H9 (cell line): ENCODE results near the gene ZNF638. TPM values are rescaled to one million over a fixed set of nuclear protein-coding genes. Genes with fewer than 3 reads are reported as not detected.

Experiments used
- DNase-seq: peaks from one replicate; pipeline ENCODE4 v3.0.0-alpha.2; 2017
- H2AFZ ChIP-seq: one replicate; pipeline ENCODE4 v1.6.1; 2013; ENCODE audit warnings: mild to moderate bottlenecking, low read length, control low read depth, moderate library complexity
- H2AK5ac ChIP-seq: 2 replicates; pipeline ENCODE4 v1.6.1; 2013; ENCODE audit warnings: low read length, control low read depth, mixed read lengths; ENCODE audit not compliant: insufficient read length
- H2BK120ac ChIP-seq: one replicate; pipeline ENCODE4 v1.6.1; 2013; ENCODE audit warnings: low read depth, mild to moderate bottlenecking, low read length, control low read depth, inconsistent platforms; ENCODE audit not compliant: poor library complexity, severe bottlenecking
- H2BK12ac ChIP-seq: 2 replicates; pipeline ENCODE4 v1.6.1; 2013; ENCODE audit warnings: low read length, control low read depth, mixed read lengths, low read depth; ENCODE audit not compliant: insufficient read length
- H2BK15ac ChIP-seq: 2 replicates; pipeline ENCODE4 v1.6.1; 2013; ENCODE audit warnings: low read depth, low read length, control low read depth
- H2BK20ac ChIP-seq: one replicate; pipeline ENCODE4 v1.6.1; 2013; ENCODE audit warnings: low read depth, mild to moderate bottlenecking, low read length, control low read depth, inconsistent platforms; ENCODE audit not compliant: poor library complexity, severe bottlenecking
- H2BK5ac ChIP-seq: 2 replicates; pipeline ENCODE4 v1.6.1; 2013; ENCODE audit warnings: low read length, control low read depth, mixed read lengths; ENCODE audit not compliant: insufficient read length
- H3K14ac ChIP-seq: 2 replicates; pipeline ENCODE4 v1.6.1; 2013; ENCODE audit warnings: low read length, control low read depth; ENCODE audit not compliant: insufficient read depth
- H3K18ac ChIP-seq: 2 replicates; pipeline ENCODE4 v1.6.1; 2013; ENCODE audit warnings: low read depth, mild to moderate bottlenecking, mixed read lengths, low read length, control low read depth; ENCODE audit not compliant: insufficient read length
- H3K23ac ChIP-seq: 2 replicates; pipeline ENCODE4 v1.6.1; 2013; ENCODE audit warnings: low read length, control low read depth, mixed read lengths, low read depth; ENCODE audit not compliant: insufficient read length
- H3K23me2 ChIP-seq: 2 replicates; pipeline ENCODE4 v1.6.1; 2013; ENCODE audit warnings: low read depth, mild to moderate bottlenecking, mixed read lengths, low read length, control low read depth; ENCODE audit not compliant: insufficient read length, poor library complexity, severe bottlenecking
- H3K27ac ChIP-seq: 2 replicates; pipeline ENCODE4 v1.5.1; 2013; ENCODE audit warnings: low read length, control low read depth, mixed read lengths, low read depth; ENCODE audit not compliant: insufficient read length
- H3K27me3 ChIP-seq: 2 replicates; pipeline ENCODE4 v1.6.1; 2013; ENCODE audit warnings: low read length, control low read depth, inconsistent platforms; ENCODE audit not compliant: insufficient read depth
- H3K4ac ChIP-seq: 2 replicates; pipeline ENCODE4 v1.6.1; 2013; ENCODE audit warnings: low read depth, mild to moderate bottlenecking, control low read depth, inconsistent platforms, low read length, moderate library complexity
- H3K4me1 ChIP-seq: 2 replicates; pipeline ENCODE4 v1.6.1; 2013; ENCODE audit warnings: low read length, control low read depth, inconsistent platforms; ENCODE audit not compliant: insufficient read depth
- H3K4me2 ChIP-seq: 2 replicates; pipeline ENCODE4 v1.6.1; 2013; ENCODE audit warnings: low read length, control low read depth, mixed read lengths; ENCODE audit not compliant: insufficient read length, insufficient read depth
- H3K56ac ChIP-seq: 2 replicates; pipeline ENCODE4 v1.6.1; 2013; ENCODE audit warnings: low read depth, mild to moderate bottlenecking, mixed read lengths, low read length, control low read depth; ENCODE audit not compliant: insufficient read length
- H3K79me1 ChIP-seq: 2 replicates; pipeline ENCODE4 v1.6.1; 2013; ENCODE audit warnings: low read depth, mild to moderate bottlenecking, moderate library complexity, low read length, control low read depth, inconsistent platforms; ENCODE audit not compliant: insufficient read depth, poor library complexity, severe bottlenecking
- H3K79me2 ChIP-seq: 2 replicates; pipeline ENCODE4 v1.6.1; 2013; ENCODE audit warnings: low read length, control low read depth, inconsistent platforms; ENCODE audit not compliant: insufficient read depth
- H3K9ac ChIP-seq: 2 replicates; pipeline ENCODE4 v1.6.1; 2013; ENCODE audit warnings: low read length, control low read depth, mixed read lengths; ENCODE audit not compliant: insufficient read length; ENCODE audit errors: extremely low read depth
- H3K9me3 ChIP-seq: one replicate; pipeline ENCODE4 v1.6.1; 2013; ENCODE audit warnings: low read depth, low read length, inconsistent platforms; ENCODE audit not compliant: control insufficient read depth
- H3T11ph ChIP-seq: one replicate; pipeline ENCODE4 v1.6.1; 2013; ENCODE audit warnings: mild to moderate bottlenecking, low read length, control low read depth, inconsistent platforms
- H4K20me1 ChIP-seq: one replicate; pipeline ENCODE4 v1.6.1; 2013; ENCODE audit not compliant: control insufficient read depth, insufficient read length, insufficient read depth
- H4K5ac ChIP-seq: 2 replicates; pipeline ENCODE4 v1.6.1; 2013; ENCODE audit warnings: low read depth, mild to moderate bottlenecking, mixed read lengths, low read length, control low read depth; ENCODE audit not compliant: insufficient read length
- H4K8ac ChIP-seq: replicated peaks from 2 replicates; pipeline ENCODE4 v1.6.1; 2013; ENCODE audit warnings: low read length, control low read depth, mixed read lengths, low read depth; ENCODE audit not compliant: insufficient read length
- H4K91ac ChIP-seq: 2 replicates; pipeline ENCODE4 v1.6.1; 2013; ENCODE audit warnings: low read depth, mild to moderate bottlenecking, moderate library complexity, mixed read lengths, low read length, control low read depth; ENCODE audit not compliant: insufficient read length
- H3K27ac Mint-ChIP-seq, 3 experiments: 2 replicates in 2 of 3; 3 replicates in 1 of 3; pipeline ENCODE4 v1.8.0; 2020 to 2021; ENCODE audit warnings: mixed read lengths in 3 of 3, mild to moderate bottlenecking in 1 of 3, moderate library complexity in 1 of 3
- H3K27me3 Mint-ChIP-seq: 2 replicates; pipeline ENCODE4 v1.8.0; 2021; ENCODE audit warnings: low read depth, mild to moderate bottlenecking, moderate library complexity, mixed read lengths
- H3K36me3 Mint-ChIP-seq, 3 experiments: 2 replicates in 2 of 3; 3 replicates in 1 of 3; pipeline ENCODE4 v1.8.0; 2020 to 2021; ENCODE audit warnings: low read depth in 3 of 3, mixed read lengths in 3 of 3; ENCODE audit not compliant: insufficient read depth in 1 of 3
- H3K4me1 Mint-ChIP-seq, 2 experiments: 2 replicates each; pipeline ENCODE4 v1.8.0; 2020; ENCODE audit warnings: mixed read lengths in 2 of 2
- H3K4me3 Mint-ChIP-seq, 2 experiments: 2 replicates in 1 of 2; 3 replicates in 1 of 2; pipeline ENCODE4 v1.8.0; 2020 to 2021; ENCODE audit warnings: mild to moderate bottlenecking in 2 of 2, mixed read lengths in 2 of 2, moderate library complexity in 1 of 2
- H3K9me3 Mint-ChIP-seq, 2 experiments: 2 replicates in 1 of 2; 3 replicates in 1 of 2; pipeline ENCODE4 v1.8.0; 2020; ENCODE audit warnings: mild to moderate bottlenecking in 2 of 2, mixed read lengths in 2 of 2, moderate library complexity in 1 of 2
- CTCF ChIP-seq: fragments of 200-600 bp; sonication (generic); conservative IDR thresholded peaks from 3 replicates; pipeline ENCODE4 v1.8.0; 2021; ENCODE audit warnings: antibody characterized with exemption, mild to moderate bottlenecking
- WGBS: extraction: QIAGEN DNeasy Blood & Tissue Kit; methylation state at CpG from one replicate; pipeline ENCODE4 v1.1.7; 2013; ENCODE audit warnings: missing lambda C conversion rate, low lambda C conversion rate, mixed read lengths; ENCODE audit not compliant: insufficient read length; ENCODE audit errors: extremely low coverage; 5-methylcytosine and 5-hydroxymethylcytosine counted together
- total RNA-seq: library from RNA; stranded (reverse); gene quantifications from 2 replicates; pipeline ENCODE4 v1.2.1, GENCODE V29; 2021

The ZNF638 gene
- total RNA-seq, 1 experiment from 2014 or later = 146 TPM

- no peak overlapping the region for H2AFZ ChIP-seq
- no peak overlapping the region for H3K4me3 Mint-ChIP-seq
- H3K4me1 Mint-ChIP-seq = peaks cover 11 to 15% of the 10 kb centered on the region in 2 experiments
Observed at GRCh38 chr2:71471276-71471675, 139.7 kb downstream of the ZNF638 start.

More at GRCh38 chr2:71471276-71471675, 139.7 kb downstream of the ZNF638 start:
- peaks cover 43% of the 10 kb centered on the region for H3K27me3 Mint-ChIP-seq
- Histone ChIP-seq H2BK15ac (no peak overlapping the region), H2BK12ac (no peak overlapping the region), H3K4me1 (no peaks in the 10 kb centered on the region), H3K27ac (no peak overlapping the region), H3K79me2 (no peaks in the 10 kb centered on the region), H3K56ac (no peak overlapping the region), H3T11ph (no peak overlapping the region), H3K14ac (no peak overlapping the region), H4K91ac (no peak overlapping the region), H3K27me3 (peaks cover 15% of the 10 kb centered on the region; the same call in 1 of the 2 replicates), H3K18ac (no peak overlapping the region), H3K23me2 (peaks cover 9% of the 10 kb centered on the region), H3K4me2 (no peak overlapping the region), H3K4ac (no peak overlapping the region), H2BK5ac (no peak overlapping the region), H4K5ac (no peak overlapping the region), H3K9me3 (no peaks in the 10 kb centered on the region), H3K79me1 (no peaks in the 10 kb centered on the region), H3K23ac (no peak overlapping the region), H3K9ac (no peak overlapping the region), H2BK20ac (no peak overlapping the region), H4K20me1 (no peaks in the 10 kb centered on the region), H2BK120ac (no peak overlapping the region), H4K8ac (no peak overlapping the region), H2AK5ac (no peak overlapping the region)
- H3K9me3 Mint-ChIP-seq = no peaks in the 10 kb centered on the region
- no peaks in the 10 kb centered on the region for H3K36me3 Mint-ChIP-seq
- H3K27ac Mint-ChIP-seq = no peak overlapping the region
- TF ChIP-seq CTCF = no peak
- DNase-seq = no peak
- no CpG with 5 or more reads among the region's 1 CpG for WGBS
